Activated CD4-positive, alpha-beta T cell treated with anti-CD3 and anti-CD28 coated beads, Interleukin-2, amount 10 ng/mL, durations not matched to agents 24 days and 14 days (primary cell): ENCODE measurements around the gene VPS33B. TPM values are rescaled to one million over a fixed set of nuclear protein-coding genes. Genes with fewer than 3 reads are reported as not detected.
A peak's percentile ranks its signal among the peaks of the same experiment; 100 is the strongest.

ENCODE experiments used
- DNase-seq: peaks from one replicate; pipeline ENCODE4 v3.0.0; 2022
- H3K27ac Mint-ChIP-seq: one replicate; pipeline ENCODE4 v1.8.0; 2022; ENCODE audit warnings: mild to moderate bottlenecking, mixed read lengths
- H3K27me3 Mint-ChIP-seq: one replicate; pipeline ENCODE4 v1.8.0; 2022; ENCODE audit warnings: mixed read lengths
- H3K36me3 Mint-ChIP-seq: one replicate; pipeline ENCODE4 v1.8.0; 2022; ENCODE audit warnings: low read depth, mild to moderate bottlenecking, mixed read lengths
- H3K4me1 Mint-ChIP-seq: one replicate; pipeline ENCODE4 v1.8.0; 2021; ENCODE audit warnings: mixed read lengths
- H3K4me3 Mint-ChIP-seq: one replicate; pipeline ENCODE4 v1.8.0; 2022; ENCODE audit warnings: mild to moderate bottlenecking, moderate library complexity, mixed read lengths
- H3K9me3 Mint-ChIP-seq: one replicate; pipeline ENCODE4 v1.8.0; 2021; ENCODE audit warnings: mixed read lengths
- intact Hi-C: fragments of 100-400 bp; cut with micrococcal nuclease; formaldehyde crosslinking; loops from one replicate; pipeline ENCODE4 v1.15.1; 2023
- total RNA-seq: library from RNA; stranded (reverse); gene quantifications from 2 replicates; pipeline ENCODE4 v1.2.3, GENCODE V29; 2022

VPS33B gene
- total RNA-seq, 1 donor from 2014 or later = 19.5 TPM

- no peak for DNase-seq
- no peaks in the 10 kb centered on the region for H3K27me3 Mint-ChIP-seq
- peak overlapping the region; percentile 23 for H3K27ac Mint-ChIP-seq
- H3K36me3 Mint-ChIP-seq = peaks cover 41% of the 10 kb centered on the region
- intact Hi-C loops = loop anchor here (5.0 kb wide), 1 partner anchor 315 kb away; no protein-coding TSS in a partner anchor
- H3K4me3 Mint-ChIP-seq = peak overlapping the region; percentile 92
- peaks cover 15% of the 10 kb centered on the region for H3K4me1 Mint-ChIP-seq
- H3K9me3 Mint-ChIP-seq = no peaks in the 10 kb centered on the region
Measured at GRCh38 chr15:90957031-90957790, 65.2 kb downstream of the VPS33B start.

DNA sequence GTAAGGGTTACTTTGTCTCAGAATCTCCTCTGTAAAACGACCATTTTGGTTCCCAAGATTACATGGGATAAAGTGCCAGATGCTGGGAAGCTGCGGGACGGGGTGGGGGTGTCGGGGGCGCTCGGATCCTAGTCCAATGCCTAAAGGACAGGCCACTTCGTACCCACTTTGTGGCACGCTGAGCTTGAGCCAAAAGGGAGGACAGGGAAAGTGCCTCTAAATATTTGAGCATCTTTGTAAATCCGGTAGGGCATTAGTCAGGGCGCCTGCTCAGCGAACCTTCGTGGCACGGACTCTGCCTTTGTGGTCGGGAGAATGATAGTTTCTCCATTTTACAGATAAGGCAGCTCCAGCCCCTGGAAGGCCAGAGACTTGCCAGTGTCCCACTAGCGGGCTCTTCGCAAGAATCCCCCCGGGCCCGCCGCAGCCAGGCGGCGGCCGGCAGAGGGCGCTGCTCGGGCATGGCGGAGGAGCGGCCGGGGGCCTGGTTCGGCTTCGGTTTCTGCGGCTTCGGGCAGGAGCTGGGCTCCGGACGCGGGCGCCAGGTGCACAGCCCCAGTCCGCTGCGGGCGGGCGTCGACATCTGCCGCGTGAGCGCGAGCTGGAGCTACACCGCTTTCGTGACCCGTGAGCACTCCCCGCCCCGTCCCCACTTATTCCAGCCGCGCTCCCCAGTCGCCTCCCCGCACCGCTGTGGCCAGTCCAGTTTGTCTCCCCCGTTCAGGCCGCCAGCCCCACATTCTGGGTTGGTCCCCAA lies 65.9 kb downstream of the VPS33B start:
- peak overlapping the region; percentile 85 for H3K27ac Mint-ChIP-seq

DNA sequence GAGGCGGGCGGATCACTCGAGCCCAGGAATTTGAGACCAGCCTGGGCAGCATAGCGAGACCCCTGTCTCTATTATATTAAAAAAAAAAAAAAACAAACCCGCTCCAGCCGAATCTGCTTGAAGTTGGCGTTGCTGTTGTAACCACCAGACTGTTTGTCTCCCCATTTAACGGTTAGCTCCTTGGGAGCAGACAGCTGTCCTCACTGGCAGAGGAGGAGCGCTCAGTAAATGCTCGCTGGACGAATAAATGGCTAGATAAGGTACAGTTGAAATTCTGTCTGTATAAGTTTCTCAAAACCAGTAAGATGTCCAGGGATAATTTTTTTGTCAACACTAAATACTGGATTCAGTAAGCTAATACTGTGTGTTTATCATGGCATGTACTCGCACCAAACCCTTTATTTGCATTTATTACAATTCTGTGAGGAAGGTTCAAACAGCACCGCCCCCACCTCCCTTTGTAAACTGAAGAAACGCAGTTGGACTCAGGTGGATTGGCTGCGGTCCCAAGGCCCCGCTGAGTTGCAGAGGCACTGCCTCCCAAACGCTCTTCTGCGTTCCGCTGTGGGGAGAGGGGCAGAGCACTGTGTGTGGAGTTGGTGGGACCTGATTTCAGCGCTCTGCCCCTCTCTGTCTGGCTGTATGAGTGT lies 66.6 kb downstream of the VPS33B start:
- H3K27ac Mint-ChIP-seq = peak overlapping the region; percentile 98
- H3K4me3 Mint-ChIP-seq = peak overlapping the region; percentile 92

More for the DNA sequence above, 65.9 kb downstream of the VPS33B start:
- no peaks in the 10 kb centered on the region for H3K9me3 Mint-ChIP-seq
- intact Hi-C loops = loop anchor here (1.0 to 5.0 kb wide), 2 partner anchors 94 to 316 kb away; no protein-coding TSS in a partner anchor
- peaks cover 44% of the 10 kb centered on the region for H3K36me3 Mint-ChIP-seq
- H3K4me3 Mint-ChIP-seq = peak overlapping the region; percentile 92
- no peaks in the 10 kb centered on the region for H3K27me3 Mint-ChIP-seq
- DNase-seq = peak; percentile 88
- H3K4me1 Mint-ChIP-seq = peaks cover 15% of the 10 kb centered on the region

GRCh38 chr15:90954712-90955623 lies 67.4 kb downstream of the VPS33B start, which contains the start of gene RCCD1:
Gene RCCD1, plus strand, starts transcription at chr15:90954884. Its CDS starts 1,851 bp downstream, at chr15:90956735.
- Mint-ChIP-seq H3K27me3 (no peaks in the 10 kb centered on the region), H3K27ac (peak within 1 kb of the TSS; percentile 98), H3K9me3 (no peaks in the 10 kb centered on the region), H3K4me3 (peak within 1 kb of the TSS; percentile 92), H3K4me1 (peaks cover 15% of the 10 kb centered on the region), H3K36me3 (peaks cover 40% of the 10 kb centered on the region)
- DNase-seq = peak; percentile 98
- intact Hi-C loops = loop anchor here (1.0 to 5.0 kb wide), 4 partner anchors 20 to 317 kb away; partner anchors contain the start of genes PRC1, UNC45A and VPS33B

More for the DNA sequence above, 66.6 kb downstream of the VPS33B start:
- no peaks in the 10 kb centered on the region for H3K9me3 Mint-ChIP-seq
- no peak for DNase-seq
- peaks cover 39% of the 10 kb centered on the region for H3K36me3 Mint-ChIP-seq
- intact Hi-C loops = loop anchor here (1.0 to 5.0 kb wide), 2 partner anchors 95 to 317 kb away; no protein-coding TSS in a partner anchor
- H3K27me3 Mint-ChIP-seq = no peaks in the 10 kb centered on the region
- peaks cover 15% of the 10 kb centered on the region for H3K4me1 Mint-ChIP-seq

GRCh38 chr15:90953947-90954711 lies 68.3 kb downstream of the VPS33B start:
- peak overlapping the region; percentile 92 for H3K4me3 Mint-ChIP-seq
- peak overlapping the region; percentile 98 for H3K27ac Mint-ChIP-seq
- peaks cover 36% of the 10 kb centered on the region for H3K36me3 Mint-ChIP-seq
- no peak for DNase-seq
- peaks cover 11% of the 10 kb centered on the region for H3K4me1 Mint-ChIP-seq
- intact Hi-C loops = loop anchor here (1.0 kb wide), 3 partner anchors 19 to 68 kb away; partner anchors contain the start of genes PRC1, UNC45A and VPS33B
- H3K27me3 Mint-ChIP-seq = no peaks in the 10 kb centered on the region
- no peaks in the 10 kb centered on the region for H3K9me3 Mint-ChIP-seq

GRCh38 chr15:90952901-90953677 lies 69.3 kb downstream of the VPS33B start:
- Mint-ChIP-seq H3K4me1 (peaks cover 11% of the 10 kb centered on the region), H3K27ac (peak overlapping the region; percentile 18), H3K9me3 (no peaks in the 10 kb centered on the region), H3K4me3 (peak overlapping the region; percentile 28), H3K36me3 (peaks cover 40% of the 10 kb centered on the region), H3K27me3 (no peaks in the 10 kb centered on the region)
- intact Hi-C loops = no loop called here
- no peak for DNase-seq

GRCh38 chr15:90950676-90951075 lies 71.7 kb downstream of the VPS33B start:
- intact Hi-C loops = no loop called here
- H3K36me3 Mint-ChIP-seq = peaks cover 44% of the 10 kb centered on the region
- no peak overlapping the region for H3K27ac Mint-ChIP-seq

GRCh38 chr15:90949979-90950675 lies 72.3 kb downstream of the VPS33B start:
- intact Hi-C loops = no loop called here
- peaks cover 48% of the 10 kb centered on the region for H3K36me3 Mint-ChIP-seq
- H3K4me3 Mint-ChIP-seq = no peak overlapping the region

More at GRCh38 chr15:90950676-90951075, 71.7 kb downstream of the VPS33B start:
- Mint-ChIP-seq H3K4me3 (no peak overlapping the region), H3K27me3 (no peaks in the 10 kb centered on the region), H3K4me1 (peaks cover 5% of the 10 kb centered on the region), H3K9me3 (no peaks in the 10 kb centered on the region)
- DNase-seq = no peak

More at GRCh38 chr15:90949979-90950675, 72.3 kb downstream of the VPS33B start:
- peaks cover 5% of the 10 kb centered on the region for H3K4me1 Mint-ChIP-seq
- no peaks in the 10 kb centered on the region for H3K27me3 Mint-ChIP-seq
- no peak for DNase-seq
- H3K27ac Mint-ChIP-seq = no peak overlapping the region
- H3K9me3 Mint-ChIP-seq = no peaks in the 10 kb centered on the region

Other genes starting within 250 kb of the VPS33B start
- gene FURIN, start 154.0 kb downstream of the VPS33B start, total RNA-seq = 432 TPM in 2 replicates
- gene FES, start 138.1 kb downstream of the VPS33B start, total RNA-seq = 32.5 and 33.7 TPM in 2 replicates
- gene MAN2A2, start 119.3 kb downstream of the VPS33B start, total RNA-seq = 196 and 206 TPM in 2 replicates
- 36.3 and 39.9 TPM in 2 replicates for gene HDDC3, start 90.0 kb downstream of the VPS33B start, total RNA-seq
- 66.9 and 67.0 TPM in 2 replicates for gene UNC45A, start 87.3 kb downstream of the VPS33B start, total RNA-seq
- 28.0 and 32.3 TPM in 2 replicates for gene RCCD1, start 67.7 kb downstream of the VPS33B start, total RNA-seq
- gene PRC1, start 28.1 kb downstream of the VPS33B start, total RNA-seq = 85.0 and 86.2 TPM in 2 replicates
- 0.05 and 0.07 TPM in 2 replicates for gene SV2B, start 77.7 kb upstream of the VPS33B start, total RNA-seq